Lung (tissue), 12 donors: Measurements from ENCODE around the gene MYL9. TPM values are rescaled to one million over a fixed set of nuclear protein-coding genes. Genes with fewer than 3 reads are reported as not detected.

ENCODE experiments used
- ATAC-seq: fragments of 200-7000 bp; cut with Tn5 transposase; one replicate; pipeline ENCODE4 v1.9.1; 2020; ENCODE audit warnings: moderate number of reproducible peaks; ENCODE audit not compliant: insufficient read depth, low FRiP score
- DNase-seq, 3 donors: peaks; one replicate each; pipeline ENCODE4 v3.0.0-alpha.2; 2013 to 2017
- H3K27ac ChIP-seq, 2 donors: one replicate each; pipeline ENCODE4 v1.5.1; 2013; ENCODE audit warnings: mild to moderate bottlenecking in 2 of 2, moderate library complexity in 2 of 2, control low read depth in 1 of 2, inconsistent platforms in 1 of 2, low read depth in 1 of 2, low read length in 1 of 2
- H3K27me3 ChIP-seq, 3 donors: one replicate each; pipeline ENCODE4 v1.5.1; 2013; ENCODE audit warnings: low read length in 2 of 3; ENCODE audit not compliant: control insufficient read depth in 3 of 3, insufficient read depth in 3 of 3
- H3K36me3 ChIP-seq, 4 donors: one replicate each; pipeline ENCODE4 v1.5.1; 2013; ENCODE audit warnings: low read length in 4 of 4, mild to moderate bottlenecking in 1 of 4, moderate library complexity in 1 of 4; ENCODE audit not compliant: control insufficient read depth in 4 of 4, insufficient read depth in 4 of 4
- H3K4me1 ChIP-seq, 5 donors: one replicate each; pipeline ENCODE4 v1.5.1; 2013; ENCODE audit warnings: low read length in 5 of 5, mild to moderate bottlenecking in 2 of 5, moderate library complexity in 1 of 5; ENCODE audit not compliant: control insufficient read depth in 5 of 5, insufficient read depth in 5 of 5
- H3K4me3 ChIP-seq: one replicate; pipeline ENCODE4 v1.5.1; 2013; ENCODE audit warnings: mild to moderate bottlenecking, control low read depth, moderate library complexity
- H3K9ac ChIP-seq, 2 donors: one replicate each; pipeline ENCODE4 v1.5.1; 2013; ENCODE audit warnings: low read length in 2 of 2, control low read depth in 1 of 2; ENCODE audit not compliant: insufficient read depth in 1 of 2
- H3K9me3 ChIP-seq, 4 donors: one replicate each; pipeline ENCODE4 v1.5.1; 2013; ENCODE audit warnings: low read length in 3 of 4, mild to moderate bottlenecking in 1 of 4, moderate library complexity in 1 of 4; ENCODE audit not compliant: control insufficient read depth in 4 of 4, insufficient read depth in 3 of 4
- CTCF ChIP-seq: IDR thresholded peaks from 2 replicates; pipeline ENCODE4 v1.5.1; 2012; ENCODE audit warnings: mild to moderate bottlenecking; ENCODE audit errors: control extremely low read depth, extremely low read depth
- WGBS, 2 donors: extraction: QIAGEN DNeasy Blood & Tissue Kit; methylation state at CpG; one replicate each; pipeline ENCODE4 v1.1.7; 2013; 5-methylcytosine and 5-hydroxymethylcytosine counted together
- polyA plus RNA-seq, 2 donors: library from polyadenylated mRNA; stranded (reverse); fragments of 200-250 nt; gene quantifications; one replicate each; pipeline ENCODE4 v1.2.1, GENCODE V29; 2013
- total RNA-seq, 2 donors: library from RNA; depleted of rRNA in 1 of 2; stranded (reverse); fragments of >200 nt in 1 of 2; gene quantifications; one replicate each; pipeline ENCODE4 v1.2.1, GENCODE V29; 2014 to 2021
- donor health status: control.
- donor health status: control.
- donor health status: Bipolar disorder and iron deficiency.
- donor health status: healthy.
- donor health status: DM: yes; HTN: yes; CAD: no.

MYL9 gene
- total and polyA plus RNA-seq, 4 donors, result 40.8 to 243 (median 154) TPM

- H3K4me3 ChIP-seq, result no peak overlapping the region
- ATAC-seq (no peak), DNase-seq (peak in 1 of 3 donors; percentile 24)
- peaks cover 0 to 24% (median 18%) of the 10 kb centered on the region in 4 donors for H3K36me3 ChIP-seq
- 78 to 81% methylated on average over 10 of the region's 10 CpGs for WGBS, 2 donors
- no peaks in the 10 kb centered on the region for H3K27me3 ChIP-seq
- peaks cover 0 to 22% (median 8%) of the 10 kb centered on the region in 5 donors for H3K4me1 ChIP-seq
- no peak overlapping the region for H3K9ac ChIP-seq
- H3K9me3 ChIP-seq, result no peaks in the 10 kb centered on the region
- TF ChIP-seq CTCF, result no peak
- H3K27ac ChIP-seq, result peak overlapping the region in 1 of 2 donors; percentile 85
These were observed 48.1 kb upstream of the MYL9 start for GRCh38 chr20:36493051-36493800.

- Histone ChIP-seq H3K9me3 (no peaks in the 10 kb centered on the region), H3K27ac (peak overlapping the region in 1 of 2 donors; percentile 42), H3K36me3 (peaks cover 0 to 27% (median 23%) of the 10 kb centered on the region in 4 donors), H3K4me1 (peaks cover 0 to 22% (median 8%) of the 10 kb centered on the region in 5 donors), H3K4me3 (no peak overlapping the region), H3K27me3 (no peaks in the 10 kb centered on the region), H3K9ac (no peak overlapping the region)
- 63 to 86% methylated on average over 7 of the region's 7 CpGs for WGBS, 2 donors
- ATAC-seq, result no peak
- TF ChIP-seq CTCF, result no peak
- DNase-seq, result peak in 1 of 3 donors; percentile 39
These were observed 47.6 kb upstream of the MYL9 start for GRCh38 chr20:36493801-36494114.

- Histone ChIP-seq H3K27ac (peak overlapping the region in 1 of 2 donors; percentile 18), H3K27me3 (no peaks in the 10 kb centered on the region), H3K36me3 (peaks cover 6 to 50% (median 38%) of the 10 kb centered on the region in 4 donors), H3K9me3 (no peaks in the 10 kb centered on the region), H3K4me1 (peaks cover 0 to 9% (median 4%) of the 10 kb centered on the region in 5 donors), H3K4me3 (no peak overlapping the region), H3K9ac (no peak overlapping the region)
- ATAC-seq (no peak), DNase-seq (no peak)
- TF ChIP-seq CTCF, result no peak
- 92 to 95% methylated on average over 33 of the region's 33 CpGs for WGBS, 2 donors
These were observed 44.3 kb upstream of the MYL9 start for GRCh38 chr20:36496707-36497669.
